ENCODE results near the gene YPEL5. TPM values are rescaled to one million over a fixed set of nuclear protein-coding genes. Genes with fewer than 3 reads are reported as not detected.

Gene YPEL5
- total RNA-seq, 1 experiment from 2014 or later = 41.9 TPM

DNA sequence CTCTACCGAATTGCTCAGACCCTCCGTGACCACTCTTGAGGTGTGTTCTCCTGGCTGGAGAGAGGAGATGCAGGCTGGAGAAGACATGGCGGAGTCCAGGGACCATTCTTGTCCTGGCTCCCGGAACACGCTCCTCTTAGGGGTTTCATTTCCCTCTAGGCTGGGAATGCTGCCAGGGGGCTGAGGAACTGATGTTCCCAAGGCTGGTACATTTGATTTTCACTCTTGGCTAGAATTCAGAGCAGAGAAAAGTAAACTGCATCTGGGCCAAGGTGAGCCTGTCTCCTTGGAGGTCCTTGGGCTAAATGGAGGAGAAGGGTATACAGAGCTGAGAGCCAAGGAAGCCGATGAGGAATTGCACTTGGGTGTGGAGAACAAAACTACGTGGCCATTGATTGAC is 56.3 kb downstream of the YPEL5 start:
- DNase-seq (ENCODE audit: low read depth) = no peak

DNA sequence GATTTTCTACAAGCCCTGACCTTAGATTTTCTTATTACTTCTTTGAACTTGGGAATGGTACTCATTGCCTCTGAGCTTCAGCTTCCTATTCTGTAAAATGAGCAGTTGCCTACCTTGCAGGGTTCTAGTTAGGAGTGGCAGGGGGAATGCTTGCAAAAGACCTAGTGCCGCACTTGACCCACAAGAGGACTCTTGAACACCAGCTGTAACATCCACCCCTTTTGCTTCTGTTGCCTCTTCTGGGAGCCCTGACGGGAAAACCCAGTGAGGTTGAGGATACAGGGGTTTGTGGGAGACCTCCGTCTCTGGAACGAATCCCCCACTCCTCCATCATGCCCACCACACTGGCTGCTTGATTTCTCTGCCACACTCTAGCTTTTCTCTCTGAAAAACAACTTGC is 57.5 kb downstream of the YPEL5 start:
- no peak for DNase-seq (ENCODE audit: low read depth)

DNA sequence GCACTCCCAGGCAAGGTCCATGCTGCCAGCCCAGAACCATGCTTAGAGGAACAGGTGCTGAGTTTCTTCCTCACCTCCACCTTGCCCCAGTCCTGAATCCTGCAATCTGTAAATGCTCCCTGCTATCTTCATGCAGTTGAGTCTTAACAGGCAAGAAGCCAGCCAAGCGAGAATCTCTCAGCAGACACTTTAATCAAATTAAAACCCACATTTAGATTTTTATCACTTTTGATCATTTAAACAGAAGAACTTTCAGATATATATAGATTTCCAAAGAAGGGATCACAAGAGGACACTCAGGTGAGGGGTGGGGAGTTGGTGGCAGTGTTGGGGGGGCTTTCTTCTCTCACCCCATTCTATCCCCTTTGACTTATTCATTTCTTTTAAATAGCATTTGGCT is 58.6 kb downstream of the YPEL5 start:
- no peak for DNase-seq (ENCODE audit: low read depth)

DNA sequence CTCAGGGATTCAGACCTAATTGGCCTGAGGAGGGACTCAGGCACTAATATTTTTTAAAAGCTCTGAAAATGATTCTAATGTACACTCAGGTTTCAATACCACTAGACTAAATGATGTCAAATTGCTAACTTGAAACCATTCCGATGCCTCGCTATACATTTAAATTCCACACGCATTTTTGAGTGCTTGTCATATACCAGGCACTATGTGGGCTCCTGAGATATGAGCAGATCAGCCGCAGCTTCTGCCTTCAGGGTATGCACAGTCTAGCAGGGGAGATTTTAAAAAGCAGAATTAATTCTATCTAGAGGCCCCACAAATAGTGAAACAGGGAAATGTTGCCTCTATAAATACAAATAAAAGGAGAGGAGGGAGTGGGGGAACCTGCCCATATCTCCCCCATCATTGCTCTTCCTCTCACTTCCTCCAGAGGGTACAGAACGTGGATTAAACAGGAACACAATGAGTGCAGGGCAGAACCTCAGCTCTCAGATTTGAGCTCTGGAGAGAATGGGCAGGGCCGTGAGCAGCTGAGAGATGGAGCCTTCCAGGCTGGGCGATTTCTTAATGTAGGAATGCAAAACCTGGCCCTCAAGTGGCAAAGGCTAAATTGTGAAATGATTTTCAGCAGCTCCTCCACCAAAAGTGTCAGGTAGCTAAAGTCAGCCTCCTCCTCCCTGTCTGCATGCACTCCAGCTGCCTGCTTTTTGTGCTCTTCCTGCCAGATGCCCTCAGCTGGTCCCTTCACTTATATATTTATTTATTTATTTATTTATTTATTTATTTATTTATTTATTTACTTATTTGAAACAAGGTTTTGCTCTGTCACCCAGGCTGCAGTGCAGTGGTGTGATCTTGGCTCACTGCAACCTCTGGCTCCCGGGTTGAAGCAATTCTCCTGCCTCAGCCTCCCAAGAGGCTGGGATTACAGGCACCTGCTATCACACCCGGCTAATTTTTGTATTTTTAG is 59.9 kb downstream of the YPEL5 start:
- DNase-seq (ENCODE audit: low read depth) = no peak

DNA sequence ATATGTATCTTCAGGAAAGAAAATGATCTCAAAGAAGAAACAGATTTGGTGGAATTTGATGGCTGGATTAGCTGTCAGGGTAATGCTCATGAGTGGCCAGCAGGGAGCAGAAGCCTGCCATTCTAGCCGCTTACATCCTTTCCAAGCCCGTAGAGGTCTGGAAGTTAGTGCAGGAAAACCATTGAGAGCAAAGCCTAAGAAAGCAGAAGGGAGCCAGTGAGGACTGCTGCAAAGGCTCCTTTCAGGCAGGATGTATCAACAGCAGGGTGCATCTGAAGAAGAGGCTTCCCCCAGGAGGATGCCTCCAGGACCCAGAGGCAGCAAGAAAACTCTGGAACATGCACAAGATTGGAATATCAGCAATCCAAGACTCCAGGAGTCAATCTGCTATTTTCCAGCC is 61.6 kb downstream of the YPEL5 start:
- DNase-seq (ENCODE audit: low read depth) = peak; percentile 64

DNA sequence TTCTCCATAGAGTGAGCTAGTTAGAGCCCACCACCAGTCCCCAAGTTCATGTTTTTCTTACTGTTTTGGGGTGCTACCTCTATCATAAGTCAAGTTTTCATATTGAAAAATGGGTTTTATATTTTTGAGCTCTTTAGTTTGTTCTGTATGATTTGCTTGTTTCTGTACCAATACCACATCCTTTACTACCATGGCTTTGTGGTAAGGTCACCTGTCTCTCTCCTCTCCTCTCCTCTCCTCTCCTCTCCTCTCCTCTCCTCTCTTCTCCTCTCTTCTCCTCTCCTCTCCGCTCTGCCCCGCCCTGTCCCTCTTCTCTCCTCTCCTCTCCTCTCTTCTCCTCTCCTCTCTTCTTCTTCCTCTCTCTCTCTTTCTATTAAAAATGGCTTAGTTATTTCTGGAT is 62.4 kb downstream of the YPEL5 start:
- DNase-seq (ENCODE audit: low read depth) = no peak

Other genes with a start within 250 kb of the YPEL5 start
- gene ALK, start 225.4 kb upstream of the YPEL5 start, total RNA-seq (2014; rRNA removed) = 0.06 TPM in 1 of 2 replicates, not detected in the other
- 49.2 and 71.0 TPM in 2 replicates for gene LBH, start 84.5 kb downstream of the YPEL5 start, total RNA-seq (2014; rRNA removed)